GM18526 (cell line): ENCODE results near the gene CEP295NL.

ENCODE experiments used
- POLR2A ChIP-seq: IDR thresholded peaks from 3 replicates; pipeline ENCODE4 v1.6.1; 2011; ENCODE audit not compliant: insufficient read length; ENCODE audit errors: extremely low read depth

CEP295NL gene

DNA sequence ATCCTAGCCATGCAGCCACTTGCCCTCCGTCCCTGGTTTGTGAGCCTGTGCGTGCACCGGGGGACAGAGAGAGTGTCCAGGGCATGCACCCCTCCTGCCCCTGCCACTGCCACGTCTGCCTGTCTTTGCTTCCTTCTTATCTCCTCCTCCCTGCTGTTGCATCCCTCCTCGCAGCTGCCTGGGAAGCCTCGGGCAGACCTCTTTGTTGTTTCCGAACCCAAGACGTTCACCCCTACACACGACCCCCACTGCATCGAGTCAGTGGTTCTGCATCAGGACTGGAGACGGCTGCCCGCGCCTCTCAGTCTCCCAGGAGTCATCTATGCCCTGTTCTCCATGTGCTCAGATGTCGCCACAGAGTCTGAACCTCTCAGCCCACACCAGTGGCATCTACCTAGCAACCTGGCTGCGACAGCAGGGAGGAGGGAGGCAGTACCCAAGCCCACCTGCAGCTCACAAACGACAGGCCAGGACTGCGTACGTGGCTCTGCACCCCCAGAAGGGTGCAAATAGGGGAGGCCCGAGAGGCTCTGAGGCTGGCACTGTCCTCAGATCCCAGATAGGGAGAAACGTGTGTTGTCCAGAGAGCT lies 17.0 kb upstream of the CEP295NL start:
- TF ChIP-seq POLR2A, result no peak

DNA sequence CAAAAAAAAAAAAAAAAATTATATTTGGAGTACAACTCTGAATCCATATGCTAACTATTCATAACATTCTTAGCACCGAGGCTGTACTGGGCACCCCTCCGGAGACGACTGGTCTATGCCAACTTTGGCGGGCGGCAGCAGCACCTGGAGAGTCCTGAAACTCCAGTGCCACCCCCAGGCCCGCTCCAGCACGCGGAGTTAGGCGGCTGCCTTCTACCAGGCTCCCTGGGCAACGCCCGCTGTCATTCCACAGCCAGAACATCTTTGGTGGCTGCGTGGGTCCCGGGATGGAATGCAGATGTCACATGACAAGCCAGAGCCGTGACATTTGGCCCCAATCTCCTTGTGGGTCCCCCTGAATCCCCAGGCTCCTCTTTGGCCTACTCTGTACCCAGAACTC lies 16.0 kb upstream of the CEP295NL start:
- no peak for TF ChIP-seq POLR2A

DNA sequence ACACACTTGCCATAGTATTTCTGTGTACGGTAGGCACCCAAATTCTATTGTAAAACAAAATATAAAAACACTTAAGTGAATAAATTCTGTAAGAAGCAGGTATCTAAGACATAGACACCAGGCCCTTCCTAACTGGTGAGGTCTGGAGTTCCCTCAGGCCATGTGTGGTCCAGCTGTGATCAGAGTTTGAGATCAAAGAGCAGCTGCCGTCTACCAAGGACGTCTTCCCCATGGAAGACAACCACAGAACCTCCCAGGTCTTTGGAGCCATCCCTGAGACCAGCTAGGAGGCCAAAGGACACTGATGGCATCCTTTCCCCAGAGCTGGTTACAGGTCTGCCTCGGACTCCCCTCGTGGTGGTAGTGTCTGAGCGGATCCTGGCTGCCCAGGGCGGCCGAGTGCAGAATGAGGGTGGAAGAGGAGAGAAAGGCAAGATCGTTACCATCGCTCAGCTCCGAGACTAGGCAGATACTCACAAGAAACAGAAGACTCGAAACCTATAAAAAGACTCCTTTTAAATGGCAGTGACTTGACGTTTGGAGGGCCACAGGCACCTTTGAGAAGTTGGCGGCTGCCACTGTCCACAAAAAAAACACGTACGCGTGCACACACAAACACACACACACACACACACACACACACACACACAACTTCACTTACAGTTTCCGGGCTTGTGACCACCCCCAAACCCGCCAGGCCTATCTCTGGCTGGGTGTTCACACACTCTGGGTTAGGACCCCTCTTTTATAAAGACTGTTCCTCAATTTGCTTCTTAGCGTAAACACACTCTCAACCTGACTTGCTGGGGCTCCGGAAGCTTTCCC lies 14.7 kb upstream of the CEP295NL start:
- TF ChIP-seq POLR2A, result no peak

GRCh38 chr17:78915872-78916632 lies 13.1 kb upstream of the CEP295NL start:
- no peak for TF ChIP-seq POLR2A

DNA sequence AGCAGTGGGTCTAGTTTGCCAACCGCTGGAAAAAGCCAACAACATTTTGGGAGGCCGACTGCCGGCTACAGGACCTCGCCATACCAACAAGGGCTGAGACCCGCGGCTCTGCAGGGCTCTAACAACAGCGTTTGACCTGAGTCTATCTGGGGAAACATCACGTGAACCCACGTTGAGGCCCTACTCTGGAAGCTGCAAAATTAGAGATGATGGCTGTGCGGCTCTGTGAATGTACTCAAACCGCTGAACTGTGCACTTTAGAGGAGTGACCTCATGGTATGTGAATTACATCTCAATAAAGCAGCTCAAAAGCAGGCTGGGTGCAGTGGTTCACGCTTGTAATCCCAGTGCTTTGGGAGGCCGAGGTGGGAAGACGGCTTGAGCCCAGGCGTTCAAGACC lies 10.1 kb upstream of the CEP295NL start:
- no peak for TF ChIP-seq POLR2A

- TF ChIP-seq POLR2A, result no peak
Measured at GRCh38 chr17:78912082-78912481, 9.1 kb upstream of the CEP295NL start.

- TF ChIP-seq POLR2A, result no peak
Measured at GRCh38 chr17:78910497-78911284, 7.7 kb upstream of the CEP295NL start.

GRCh38 chr17:78908426-78908825 lies 5.4 kb upstream of the CEP295NL start:
- TF ChIP-seq POLR2A, result no peak

DNA sequence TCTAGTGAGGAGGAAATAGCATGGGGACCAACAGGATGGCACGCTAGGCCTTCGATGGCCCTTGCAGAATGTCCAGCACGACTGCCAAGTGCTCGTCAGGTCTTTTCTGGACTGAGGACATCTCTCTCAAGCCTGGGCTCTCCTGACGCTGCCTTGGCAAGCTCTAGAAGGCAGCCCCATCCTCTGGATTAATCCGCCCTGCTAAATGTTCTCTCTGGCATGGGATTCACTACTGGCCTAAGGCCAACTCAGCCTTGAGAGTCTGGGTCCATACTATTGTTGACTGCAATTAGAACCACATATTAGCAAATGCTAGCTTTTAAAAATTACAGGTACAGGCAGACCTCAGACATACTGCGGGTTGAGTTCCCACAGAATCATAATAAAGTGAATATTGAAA lies 2.5 kb upstream of the CEP295NL start:
- TF ChIP-seq POLR2A, result no peak

DNA sequence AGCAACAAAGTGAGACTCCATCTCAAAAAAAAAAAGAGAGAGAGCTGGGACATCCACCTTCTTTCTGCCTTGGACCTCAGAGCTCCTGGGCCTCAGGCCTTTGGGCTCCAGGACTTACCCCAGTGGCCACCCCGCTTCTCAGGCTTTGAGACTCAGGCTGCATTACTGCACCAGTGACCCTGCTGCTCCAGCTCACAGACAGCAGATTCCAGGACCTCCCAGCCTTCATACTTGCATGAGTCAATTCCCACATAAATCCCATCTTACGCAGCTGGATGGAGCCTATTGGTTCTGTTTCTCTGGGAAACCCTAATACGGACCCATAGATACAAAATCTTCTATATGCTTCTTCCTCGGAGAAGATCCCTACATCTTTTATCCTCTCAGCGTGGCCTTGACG lies 2.1 kb upstream of the CEP295NL start:
- TF ChIP-seq POLR2A, result no peak

- no peak for TF ChIP-seq POLR2A
Measured at GRCh38 chr17:78904371-78904770, 1.4 kb upstream of the CEP295NL start.

GRCh38 chr17:78901806-78902205 lies 1.2 kb downstream of the CEP295NL start:
- no peak for TF ChIP-seq POLR2A

DNA sequence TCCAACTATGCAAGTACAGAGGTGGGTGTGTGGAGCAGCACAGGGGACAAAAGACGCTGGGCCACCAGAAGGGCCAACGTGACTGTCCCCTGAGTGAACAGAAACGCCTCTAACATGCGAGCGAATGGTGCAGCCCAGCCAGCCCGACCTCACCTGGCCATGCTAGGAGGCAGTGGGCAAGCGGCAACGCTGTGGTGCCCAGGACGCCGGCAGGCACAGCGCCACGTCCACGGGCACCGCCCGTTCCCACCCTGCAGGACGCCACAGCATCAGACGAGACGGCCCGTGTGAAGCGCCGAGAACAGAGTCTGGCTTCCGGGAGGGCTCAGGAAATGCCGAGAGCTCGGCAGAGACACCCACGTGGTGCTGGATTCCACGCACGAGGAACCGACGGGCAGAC lies 2.2 kb downstream of the CEP295NL start:
- no peak for TF ChIP-seq POLR2A

DNA sequence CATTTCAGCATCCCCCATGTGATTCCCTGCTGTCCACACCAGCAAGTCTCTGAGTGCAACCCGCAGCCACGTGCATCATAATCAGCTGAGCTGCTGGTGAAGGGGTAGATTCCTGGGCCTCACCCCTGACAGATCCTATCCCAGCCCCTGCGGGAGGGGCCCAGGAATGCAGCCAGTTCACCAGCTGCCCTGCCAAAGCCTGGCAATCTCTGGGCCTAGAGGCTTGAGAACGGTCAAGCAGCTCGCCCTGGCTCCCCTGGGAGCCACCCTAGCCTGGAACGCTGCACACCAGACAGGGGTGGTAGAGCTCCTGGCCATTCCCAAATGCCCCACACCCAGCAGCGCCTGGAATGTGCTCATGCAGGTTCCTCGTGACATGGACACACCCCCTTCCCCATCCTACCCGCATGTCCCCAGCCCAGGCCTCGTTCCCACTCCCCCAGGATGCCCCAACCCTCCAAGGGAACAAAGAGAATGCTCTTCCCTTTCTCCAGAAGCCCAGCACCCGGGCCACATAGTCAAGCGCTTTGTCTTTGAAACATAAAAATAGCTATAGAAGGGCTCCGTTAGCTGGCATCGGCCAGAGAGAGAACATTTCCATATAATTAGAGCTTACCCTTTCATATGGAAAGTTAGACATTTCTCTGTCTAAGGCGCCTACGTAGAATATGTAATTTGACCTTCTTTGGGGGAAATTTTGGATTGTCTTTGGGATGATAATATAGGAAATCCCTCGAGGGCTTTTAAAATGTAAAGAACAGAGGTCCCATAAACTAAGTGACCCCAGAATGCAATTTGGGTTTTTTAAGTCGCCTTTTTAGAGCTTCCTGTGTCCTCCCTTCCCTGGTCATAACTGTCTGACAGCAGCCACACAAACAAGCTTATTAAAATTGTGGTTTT lies 3.4 kb downstream of the CEP295NL start:
- TF ChIP-seq POLR2A, result no peak

DNA sequence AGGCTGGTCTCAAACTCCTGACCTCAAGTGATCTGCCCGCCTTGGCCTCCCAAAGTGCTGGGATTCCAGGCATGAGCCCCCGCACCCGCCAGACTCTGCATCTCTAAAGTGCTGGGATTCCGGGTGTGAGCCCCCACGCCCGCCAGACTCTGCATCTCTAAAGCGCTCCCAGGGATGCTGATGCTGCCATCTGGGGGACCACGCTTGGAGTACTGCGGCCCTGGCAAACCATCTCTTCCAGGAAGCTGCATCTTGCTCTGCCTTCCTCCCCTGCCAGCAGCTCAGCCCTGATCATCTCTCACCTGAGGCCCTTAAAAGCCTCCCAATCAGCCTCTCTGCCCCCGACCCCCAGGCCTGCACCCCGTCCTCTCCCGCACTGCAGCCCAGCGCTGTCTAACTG lies 4.1 kb downstream of the CEP295NL start:
- TF ChIP-seq POLR2A, result no peak
